ENCODE measurements around the gene SKAP1. TPM values are rescaled to one million over a fixed set of nuclear protein-coding genes. Genes with fewer than 3 reads are reported as not detected.

SKAP1 gene
- total and polyA plus RNA-seq, 8 donors, result 2.4 to 4.4 (median 3.2) TPM; not detected in 2

GRCh38 chr17:48095611-48096010 lies 334.4 kb downstream of the SKAP1 start:
- Histone ChIP-seq H3K27me3 (no peaks in the 10 kb centered on the region), H3K9me3 (no peaks in the 10 kb centered on the region), H3K4me3 (no peak overlapping the region), H3K4me1 (peaks cover 5 to 49% (median 23%) of the 10 kb centered on the region in 4 donors), H3K36me3 (peaks cover 0 to 24% (median 18%) of the 10 kb centered on the region in 4 donors), H3K27ac (no peak overlapping the region)
- intact Hi-C loops (cut with DNase I; ENCODE audit: low total_unique reads), result no loop called here
- DNase-seq, result no peak
- 75 to 92% (median 85%) methylated on average over 2 to 4 of the region's 4 CpGs for WGBS, 5 donors
- TF ChIP-seq POLR2AphosphoS5 (IDR thresholded peaks at IDR 0.05), result no peak
- TF ChIP-seq EP300 (IDR thresholded peaks at IDR 0.05), result no peak
- no peak for TF ChIP-seq CTCF (IDR thresholded peaks at IDR 0.05)
- TF ChIP-seq POLR2A (IDR thresholded peaks at IDR 0.05), result no peak

GRCh38 chr17:48093341-48094045 lies 336.5 kb downstream of the SKAP1 start:
- H3K36me3 ChIP-seq, result peaks cover 0 to 24% (median 20%) of the 10 kb centered on the region in 4 donors
- no peak overlapping the region for H3K27ac ChIP-seq
- intact Hi-C loops (cut with DNase I; ENCODE audit: low total_unique reads), result no loop called here
- no peak for DNase-seq
- H3K9me3 ChIP-seq, result no peaks in the 10 kb centered on the region
- H3K27me3 ChIP-seq, result no peaks in the 10 kb centered on the region
- no peak for TF ChIP-seq POLR2A (IDR thresholded peaks at IDR 0.05)
- TF ChIP-seq EP300 (IDR thresholded peaks at IDR 0.05), result no peak
- TF ChIP-seq CTCF (IDR thresholded peaks at IDR 0.05), result no peak
- no peak for TF ChIP-seq POLR2AphosphoS5 (IDR thresholded peaks at IDR 0.05)
- 82 to 91% (median 88%) methylated on average over 11 of the region's 11 CpGs for WGBS, 5 donors
- peaks cover 0 to 32% (median 10%) of the 10 kb centered on the region in 4 donors for H3K4me1 ChIP-seq
- no peak overlapping the region for H3K4me3 ChIP-seq

GRCh38 chr17:48084932-48085331 lies 345.1 kb downstream of the SKAP1 start:
- 32 to 47% (median 41%) methylated on average over 2 of the region's 2 CpGs for WGBS, 5 donors
- Histone ChIP-seq H3K4me1 (peaks cover 0 to 30% (median 18%) of the 10 kb centered on the region in 4 donors), H3K27ac (no peak overlapping the region), H3K36me3 (peaks cover 0 to 3% (median 0%) of the 10 kb centered on the region in 4 donors), H3K9me3 (no peaks in the 10 kb centered on the region), H3K27me3 (no peaks in the 10 kb centered on the region), H3K4me3 (no peak overlapping the region)
- DNase-seq, result no peak
- intact Hi-C loops (cut with DNase I; ENCODE audit: low total_unique reads), result no loop called here
- TF ChIP-seq CTCF (IDR thresholded peaks at IDR 0.05) (no peak), EP300 (IDR thresholded peaks at IDR 0.05) (no peak), POLR2A (IDR thresholded peaks at IDR 0.05) (no peak), POLR2AphosphoS5 (IDR thresholded peaks at IDR 0.05) (no peak)

Small RNAs within 50 kb of the gene (small RNA-seq; reads per million reads assigned to genes)
- gene MIR1203 (0 reads per million in 4 donors), gene RF00012 (0 reads per million in 4 donors), gene RF00019 (0 reads per million in 4 donors), gene RNU6-1152P (0 reads per million in 4 donors), gene RNU6-1201P (0 reads per million in 4 donors)

Other genes starting within 250 kb of the SKAP1 start
- not detected for gene HOXB1, start 100.8 kb upstream of the SKAP1 start, total RNA-seq
- gene HOXB1, start 100.8 kb upstream of the SKAP1 start, polyA plus RNA-seq, result under 1 TPM in 1 of 3 donors, not detected in 2; 0.28 TPM
- 10 to 100 TPM in 3 of 5 donors, 1 to 10 TPM in 2; 6.7 to 83.0 (median 10.5) TPM for gene HOXB2, start 114.9 kb upstream of the SKAP1 start, total RNA-seq
- gene HOXB2, start 114.9 kb upstream of the SKAP1 start, polyA plus RNA-seq, result 10 to 100 TPM; 11.3 to 22.2 (median 13.4) TPM
- gene HOXB4, start 148.1 kb upstream of the SKAP1 start, total RNA-seq, result 1 to 10 TPM in 1 of 5 donors, under 1 TPM in 2, not detected in 2; 0.45 to 5.1 (median 0.58) TPM
- 1 to 10 TPM; 1.7 to 4.6 (median 2.6) TPM for gene HOXB4, start 148.1 kb upstream of the SKAP1 start, polyA plus RNA-seq
- gene HOXB3, start 160.0 kb upstream of the SKAP1 start, total RNA-seq, result 10 to 100 TPM in 4 of 5 donors, 1 to 10 TPM in 1; 6.1 to 77.6 (median 17.0) TPM
- 1 to 10 TPM; 2.8 to 9.5 (median 3.8) TPM for gene HOXB3, start 160.0 kb upstream of the SKAP1 start, polyA plus RNA-seq
- gene HOXB5, start 163.6 kb upstream of the SKAP1 start, total RNA-seq, result 10 to 100 TPM in 2 of 5 donors, under 1 TPM in 2, not detected in 1; 0.43 to 50.4 (median 6.2) TPM
- 1 to 10 TPM; 2.2 to 2.7 (median 2.4) TPM for gene HOXB5, start 163.6 kb upstream of the SKAP1 start, polyA plus RNA-seq
- gene HOXB6, start 174.8 kb upstream of the SKAP1 start, total RNA-seq, result 100 to 1,000 TPM in 1 of 5 donors, 10 to 100 TPM in 3, 1 to 10 TPM in 1; 4.2 to 150 (median 11.9) TPM
- 10 to 100 TPM in 1 of 3 donors, 1 to 10 TPM in 2; 5.7 to 10.2 (median 7.8) TPM for gene HOXB6, start 174.8 kb upstream of the SKAP1 start, polyA plus RNA-seq
- 10 to 100 TPM in 1 of 5 donors, 1 to 10 TPM in 4; 1.8 to 16.5 (median 2.3) TPM for gene HOXB7, start 180.8 kb upstream of the SKAP1 start, total RNA-seq
- gene HOXB7, start 180.8 kb upstream of the SKAP1 start, polyA plus RNA-seq, result 1 to 10 TPM; 1.0 to 8.2 (median 2.8) TPM
- 10 to 100 TPM in 1 of 5 donors, 1 to 10 TPM in 4; 1.2 to 13.0 (median 1.5) TPM for gene HOXB8, start 185.1 kb upstream of the SKAP1 start, total RNA-seq
- gene HOXB8, start 185.1 kb upstream of the SKAP1 start, polyA plus RNA-seq, result under 1 TPM in 2 of 3 donors, not detected in 1; 0.46 to 0.56 TPM
- 10 to 100 TPM in 1 of 5 donors, not detected in 4; 11.3 TPM for gene HOXB9, start 196.1 kb upstream of the SKAP1 start, total RNA-seq
- not detected for gene HOXB9, start 196.1 kb upstream of the SKAP1 start, polyA plus RNA-seq

All from stomach (tissue), 9 donors.